ENCODE results near the gene ANKRD55. TPM values are rescaled to one million over a fixed set of nuclear protein-coding genes. Genes with fewer than 3 reads are reported as not detected.

ANKRD55 gene
- total RNA-seq, 4 donors from 2014 or later = 0.23 TPM; not detected in 3

DNA sequence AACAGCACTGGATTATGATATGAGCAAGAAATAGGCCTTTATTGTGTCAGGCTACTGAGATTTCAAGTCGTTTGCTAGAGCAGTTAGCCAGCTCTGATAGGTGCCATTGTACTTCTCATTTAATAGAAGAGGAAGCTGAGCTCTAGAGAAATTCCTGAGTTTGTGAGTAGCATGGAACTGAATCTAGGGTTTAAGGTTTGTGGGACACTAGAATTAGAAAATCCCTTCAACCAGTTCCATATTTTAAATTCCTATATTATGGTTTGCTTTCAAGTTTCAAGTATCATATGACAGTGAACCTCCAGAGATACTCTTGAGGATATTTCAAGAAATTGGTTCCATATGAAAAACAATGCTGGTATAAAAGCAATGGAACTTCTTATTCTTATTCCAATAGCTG lies 87.6 kb downstream of the ANKRD55 start:
- H3K36me3 ChIP-seq = no peaks in the 10 kb centered on the region
- TF ChIP-seq CTCF (IDR thresholded peaks at IDR 0.05) (no peak), POLR2AphosphoS5 (IDR thresholded peaks at IDR 0.05) (no peak), POLR2A (IDR thresholded peaks at IDR 0.05) (no peak), EP300 (IDR thresholded peaks at IDR 0.05) (no peak)
- no peak overlapping the region for H3K27ac ChIP-seq
- WGBS = 60% methylated on average over 1 of the region's 1 CpG
- H3K4me1 ChIP-seq = no peaks in the 10 kb centered on the region
- no peak for DNase-seq (ENCODE audit: low spot score in 2 of 2)
- no peaks in the 10 kb centered on the region for H3K27me3 ChIP-seq
- no peaks in the 10 kb centered on the region for H3K9me3 ChIP-seq
- no peak overlapping the region for H3K4me3 ChIP-seq

DNA sequence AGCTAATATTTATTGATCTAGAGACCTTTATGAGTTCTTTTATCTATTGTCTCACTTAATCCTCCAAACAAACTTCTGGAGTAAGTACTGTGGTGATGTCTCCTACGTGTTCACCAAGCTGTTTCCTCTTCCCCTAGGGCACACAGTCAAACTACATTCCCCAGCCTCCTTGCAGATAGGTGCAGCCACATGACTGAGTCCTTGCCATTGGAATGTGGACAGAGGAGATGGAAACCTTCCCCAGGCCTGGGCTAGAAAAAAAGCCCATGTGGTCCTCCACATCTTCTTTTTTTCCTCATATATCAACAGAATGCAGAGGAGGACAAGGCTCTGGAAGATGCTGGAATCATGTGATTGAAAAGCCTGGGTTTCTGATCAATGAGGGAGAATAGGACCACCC lies 88.0 kb downstream of the ANKRD55 start:
- no peaks in the 10 kb centered on the region for H3K4me1 ChIP-seq
- H3K9me3 ChIP-seq = no peaks in the 10 kb centered on the region
- no peaks in the 10 kb centered on the region for H3K36me3 ChIP-seq
- H3K27me3 ChIP-seq = no peaks in the 10 kb centered on the region
- no peak for DNase-seq (ENCODE audit: low spot score in 2 of 2)
- WGBS = 69% methylated on average over 1 of the region's 1 CpG
- no peak overlapping the region for H3K27ac ChIP-seq
- TF ChIP-seq POLR2A (IDR thresholded peaks at IDR 0.05) (no peak), EP300 (IDR thresholded peaks at IDR 0.05) (no peak)
- H3K4me3 ChIP-seq = no peak overlapping the region

GRCh38 chr5:56144211-56144610 lies 88.9 kb downstream of the ANKRD55 start:
- no peak overlapping the region for H3K27ac ChIP-seq
- 94% methylated on average over 1 of the region's 1 CpG for WGBS
- H3K27me3 ChIP-seq = no peaks in the 10 kb centered on the region
- no peak overlapping the region for H3K4me3 ChIP-seq
- H3K36me3 ChIP-seq = no peaks in the 10 kb centered on the region
- no peaks in the 10 kb centered on the region for H3K4me1 ChIP-seq
- TF ChIP-seq EP300 (IDR thresholded peaks at IDR 0.05) = no peak
- no peak for TF ChIP-seq POLR2AphosphoS5 (IDR thresholded peaks at IDR 0.05)
- no peaks in the 10 kb centered on the region for H3K9me3 ChIP-seq
- no peak for DNase-seq (ENCODE audit: low spot score in 2 of 2)

GRCh38 chr5:56143373-56143714 lies 89.8 kb downstream of the ANKRD55 start:
- WGBS = 98% methylated on average over 2 of the region's 2 CpGs
- Histone ChIP-seq H3K36me3 (no peaks in the 10 kb centered on the region), H3K27ac (no peak overlapping the region), H3K9me3 (no peaks in the 10 kb centered on the region), H3K4me1 (no peaks in the 10 kb centered on the region), H3K27me3 (no peaks in the 10 kb centered on the region), H3K4me3 (no peak overlapping the region)
- DNase-seq (ENCODE audit: low spot score in 2 of 2) = no peak
- no peak for TF ChIP-seq EP300 (IDR thresholded peaks at IDR 0.05)
- TF ChIP-seq POLR2A (IDR thresholded peaks at IDR 0.05) = no peak
- TF ChIP-seq POLR2AphosphoS5 (IDR thresholded peaks at IDR 0.05) = no peak
- TF ChIP-seq CTCF (IDR thresholded peaks at IDR 0.05) = no peak

GRCh38 chr5:56142614-56143372 lies 90.3 kb downstream of the ANKRD55 start:
- WGBS = 91% methylated on average over 5 of the region's 5 CpGs
- H3K27me3 ChIP-seq = no peaks in the 10 kb centered on the region
- no peak for TF ChIP-seq CTCF (IDR thresholded peaks at IDR 0.05)
- no peak for TF ChIP-seq POLR2A (IDR thresholded peaks at IDR 0.05)
- TF ChIP-seq EP300 (IDR thresholded peaks at IDR 0.05) = no peak
- TF ChIP-seq POLR2AphosphoS5 (IDR thresholded peaks at IDR 0.05) = no peak
- H3K9me3 ChIP-seq = no peaks in the 10 kb centered on the region
- H3K4me3 ChIP-seq = no peak overlapping the region
- H3K36me3 ChIP-seq = no peaks in the 10 kb centered on the region
- H3K4me1 ChIP-seq = no peaks in the 10 kb centered on the region
- no peak for DNase-seq (ENCODE audit: low spot score in 2 of 2)
- no peak overlapping the region for H3K27ac ChIP-seq

- no peaks in the 10 kb centered on the region for H3K9me3 ChIP-seq
- H3K27ac ChIP-seq = no peak overlapping the region
- H3K36me3 ChIP-seq = no peaks in the 10 kb centered on the region
- no peaks in the 10 kb centered on the region for H3K27me3 ChIP-seq
- no peak for TF ChIP-seq CTCF (IDR thresholded peaks at IDR 0.05)
- TF ChIP-seq POLR2AphosphoS5 (IDR thresholded peaks at IDR 0.05) = no peak
- no peak for TF ChIP-seq EP300 (IDR thresholded peaks at IDR 0.05)
- no peak for TF ChIP-seq POLR2A (IDR thresholded peaks at IDR 0.05)
- no peaks in the 10 kb centered on the region for H3K4me1 ChIP-seq
- H3K4me3 ChIP-seq = no peak overlapping the region
- no peak for DNase-seq (ENCODE audit: low spot score in 2 of 2)
- WGBS = 95% methylated on average over 6 of the region's 6 CpGs
These were observed 90.9 kb downstream of the ANKRD55 start for GRCh38 chr5:56142233-56142613.

Measured in suprapubic skin (tissue), 4 donors.